ENCODE results near the gene MROH7.
A peak's percentile ranks its signal among the peaks of the same experiment; 100 is the strongest.
"Not testable (repeated sequence)": the region's sequence is repeated elsewhere in the genome, so short reads cannot be mapped to it uniquely, and the experiment has no call there.

Gene MROH7

GRCh38 chr1:54610601-54611580 is 30.7 kb upstream of the MROH7 start:
- DNase-seq: no peak

- DNase-seq: no peak
Measured at GRCh38 chr1:54611621-54612020, 30.0 kb upstream of the MROH7 start.

GRCh38 chr1:54614024-54614423 is 27.6 kb upstream of the MROH7 start:
- no peak for DNase-seq

GRCh38 chr1:54614563-54614962 is 27.0 kb upstream of the MROH7 start:
- DNase-seq: no peak

GRCh38 chr1:54615531-54616279 is 25.9 kb upstream of the MROH7 start:
- DNase-seq: no peak

- no peak for DNase-seq
Measured at GRCh38 chr1:54619749-54620148, 21.8 kb upstream of the MROH7 start.

GRCh38 chr1:54623216-54624007 is 18.2 kb upstream of the MROH7 start, which contains the start of gene FAM151A:
FAM151A (minus strand) TSS chr1:54623525; CDS start chr1:54623395, 130 bp downstream.
- no peak for DNase-seq

- DNase-seq: no peak
Measured at GRCh38 chr1:54624466-54625464, 16.8 kb upstream of the MROH7 start.

GRCh38 chr1:54627196-54627595 is 14.4 kb upstream of the MROH7 start:
- DNase-seq: no peak

- DNase-seq: not testable (repeated sequence)
Measured at GRCh38 chr1:54635804-54636203, 5.8 kb upstream of the MROH7 start.

GRCh38 chr1:54636461-54637446 is 4.8 kb upstream of the MROH7 start:
- not testable (repeated sequence) for DNase-seq

GRCh38 chr1:54640361-54640760 is 1.2 kb upstream of the MROH7 start:
- no peak for DNase-seq

GRCh38 chr1:54643736-54644135 is 2.1 kb downstream of the MROH7 start:
- peak; percentile 13 to 37 for DNase-seq

- DNase-seq: no peak
Measured at GRCh38 chr1:54645806-54646676, 4.5 kb downstream of the MROH7 start.

GRCh38 chr1:54649130-54649898 is 7.7 kb downstream of the MROH7 start:
- no peak for DNase-seq

- no peak for DNase-seq
Measured at GRCh38 chr1:54649921-54650320, 8.3 kb downstream of the MROH7 start.

- no peak for DNase-seq
Measured at GRCh38 chr1:54650417-54650816, 8.8 kb downstream of the MROH7 start.

- no peak for DNase-seq
Measured at GRCh38 chr1:54651608-54652007, 10.0 kb downstream of the MROH7 start.
